ENCODE results near the gene TDRKH.
A peak's percentile ranks its signal among the peaks of the same experiment; 100 is the strongest.

- peak; percentile 76 for TF ChIP-seq POLR2A (IDR thresholded peaks at IDR 0.05; ENCODE audit: low read length)
- no peak for TF ChIP-seq GATA1 (IDR thresholded peaks at IDR 0.05; ENCODE audit: low read depth, low read length)
Measured at GRCh38 chr1:151762941-151763921, 27.1 kb downstream of the TDRKH start, which contains the start of gene MRPL9.
